Measurements from ENCODE around the gene ZMYM4. TPM values are rescaled to one million over a fixed set of nuclear protein-coding genes. Genes with fewer than 3 reads are reported as not detected.

The ZMYM4 gene
- total RNA-seq, 1 experiment from 2014 or later = 66.0 TPM

GRCh38 chr1:35281565-35281964 is 13.1 kb downstream of the ZMYM4 start:
- Histone ChIP-seq H3K79me1 (ENCODE audit: insufficient read depth, low read depth, low read length, poor library complexity, severe bottlenecking) (peaks cover under 1% of the 10 kb centered on the region), H2BK15ac (ENCODE audit: low read depth, low read length) (no peak overlapping the region), H3K23me2 (ENCODE audit: insufficient read length, low read depth, low read length, poor library complexity, severe bottlenecking) (no peaks in the 10 kb centered on the region), H4K20me1 (ENCODE audit: control insufficient read depth, insufficient read depth, insufficient read length) (no peaks in the 10 kb centered on the region), H3K14ac (ENCODE audit: insufficient read depth, low read length) (no peak overlapping the region), H2AFZ (ENCODE audit: low read length) (no peak overlapping the region), H4K8ac (replicated peaks; ENCODE audit: insufficient read length, low read depth, low read length) (no peak overlapping the region), H2BK20ac (ENCODE audit: low read depth, low read length, poor library complexity, severe bottlenecking) (no peak overlapping the region), H4K5ac (ENCODE audit: insufficient read length, low read depth, low read length) (no peak overlapping the region), H2BK12ac (ENCODE audit: insufficient read length, low read depth, low read length) (no peak overlapping the region), H4K91ac (ENCODE audit: insufficient read length, low read depth, low read length) (no peak overlapping the region), H3K79me2 (ENCODE audit: insufficient read depth, low read length) (peaks cover 5% of the 10 kb centered on the region; the same call in 1 of the 2 replicates), H3K18ac (ENCODE audit: insufficient read length, low read depth, low read length) (no peak overlapping the region), H3T11ph (ENCODE audit: low read length) (no peak overlapping the region), H2BK120ac (ENCODE audit: low read depth, low read length, poor library complexity, severe bottlenecking) (no peak overlapping the region), H2AK5ac (ENCODE audit: insufficient read length, low read length) (no peak overlapping the region), H3K4me2 (ENCODE audit: insufficient read depth, insufficient read length, low read length) (no peak overlapping the region), H3K4me1 (ENCODE audit: insufficient read depth, low read length) (no peaks in the 10 kb centered on the region), H3K4ac (ENCODE audit: low read depth, low read length) (no peak overlapping the region), H3K9me3 (ENCODE audit: control insufficient read depth, low read depth, low read length) (no peaks in the 10 kb centered on the region), H3K27me3 (ENCODE audit: insufficient read depth, low read length) (no peaks in the 10 kb centered on the region), H3K56ac (ENCODE audit: insufficient read length, low read depth, low read length) (no peak overlapping the region), H3K27ac (ENCODE audit: insufficient read length, low read depth, low read length) (no peak overlapping the region), H2BK5ac (ENCODE audit: insufficient read length, low read length) (no peak overlapping the region), H3K23ac (ENCODE audit: insufficient read length, low read depth, low read length) (no peak overlapping the region), H3K9ac (ENCODE audit: extremely low read depth, insufficient read length, low read length) (no peak overlapping the region)
- Mint-ChIP-seq H3K9me3 (peaks cover 6 to 27% of the 10 kb centered on the region in 2 experiments; a peak in 4 of 5 replicates), H3K27ac (no peak overlapping the region), H3K4me1 (peaks cover 7 to 10% of the 10 kb centered on the region in 2 experiments), H3K36me3 (ENCODE audit: insufficient read depth in 1 of 3, low read depth in 3 of 3) (peaks cover 43 to 46% (median 46%) of the 10 kb centered on the region in 3 experiments), H3K27me3 (ENCODE audit: low read depth) (no peaks in the 10 kb centered on the region), H3K4me3 (no peak overlapping the region)
- no peak for TF ChIP-seq CTCF (conservative IDR thresholded peaks at IDR 0.05)
- no peak for DNase-seq
- no CpG with 5 or more reads among the region's 3 CpGs for WGBS (ENCODE audit: extremely low coverage, insufficient read length, low lambda C conversion rate)

Data from H9 (cell line).